CD4-positive, alpha-beta T cell treated with Interleukin-15 for 4 hours (primary cell): ENCODE measurements around the gene APRT.
"Not testable (repeated sequence)": the region's sequence is repeated elsewhere in the genome, so short reads cannot be mapped to it uniquely, and the experiment has no call there.

Experiments used
- DNase-seq: peaks from one replicate; pipeline ENCODE4 v3.0.0-alpha.2; 2020; ENCODE audit warnings: low spot score

APRT gene

DNA sequence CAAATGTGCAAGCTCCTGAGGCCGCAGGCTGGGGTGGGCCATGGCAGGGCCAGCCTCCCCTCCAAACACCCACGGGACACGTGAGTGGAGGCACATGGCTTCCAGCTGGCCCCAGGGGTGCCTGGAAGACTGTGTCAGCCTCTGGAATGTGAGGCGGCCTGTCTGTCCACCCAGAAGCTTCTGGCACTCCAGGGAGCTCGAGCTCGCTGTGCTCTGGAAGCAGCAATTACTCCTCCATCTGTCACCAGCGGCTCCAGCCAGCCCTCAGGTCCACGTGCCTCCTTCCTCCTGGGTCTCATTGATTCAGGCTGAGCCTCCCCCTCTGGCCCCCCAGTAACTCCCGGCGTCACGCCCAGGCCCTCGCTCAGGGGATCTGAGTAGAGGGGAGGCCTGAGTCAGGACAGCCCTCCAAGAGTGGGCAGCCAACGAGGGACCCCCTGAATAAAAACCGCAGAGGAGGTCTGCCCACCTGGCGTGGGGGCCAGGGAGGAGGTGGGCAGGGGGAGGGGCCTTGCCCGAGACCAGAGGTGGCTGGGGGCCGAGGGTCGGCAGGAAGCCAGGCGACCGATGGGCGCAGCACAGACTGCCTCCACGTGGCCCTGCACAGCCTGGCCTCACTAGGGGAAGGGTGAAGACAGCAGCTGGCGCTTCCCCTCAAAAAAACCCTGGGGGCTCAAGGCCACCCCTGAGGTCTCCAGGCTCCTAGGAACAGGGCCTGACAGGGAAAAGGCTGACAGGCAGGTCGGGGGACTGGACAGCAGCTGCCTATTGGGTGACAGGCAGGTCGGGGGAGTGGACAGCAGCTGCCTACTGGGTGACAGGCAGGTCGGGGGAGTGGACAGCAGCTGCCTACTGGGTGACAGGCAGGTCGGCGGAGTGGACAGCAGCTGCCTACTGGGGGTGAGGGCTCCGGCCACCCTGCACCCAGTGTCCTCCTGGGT is 38.6 kb downstream of the APRT start:
- no peak for DNase-seq

DNA sequence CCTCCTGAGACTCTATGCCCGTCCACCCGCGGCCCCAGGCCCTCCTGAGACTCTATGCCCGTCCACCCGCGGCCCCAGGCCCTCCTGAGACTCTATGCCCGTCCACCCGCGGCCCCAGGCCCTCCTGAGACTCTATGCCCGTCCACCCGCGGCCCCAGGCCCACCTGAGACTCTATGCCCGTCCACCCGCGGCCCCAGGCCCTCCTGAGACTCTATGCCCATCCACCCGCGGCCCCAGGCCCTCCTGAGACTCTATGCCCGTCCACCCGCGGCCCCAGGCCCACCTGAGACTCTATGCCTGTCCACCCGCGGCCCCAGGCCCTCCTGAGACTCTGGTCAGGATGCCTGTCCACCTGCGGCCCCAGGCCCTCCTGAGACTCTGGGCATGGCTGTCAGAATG is 39.9 kb downstream of the APRT start:
- not testable (repeated sequence) for DNase-seq

GRCh38 chr16:88771294-88771772 is 40.4 kb downstream of the APRT start:
- no peak for DNase-seq

GRCh38 chr16:88770461-88771293 is 41.1 kb downstream of the APRT start:
- DNase-seq, result no peak

DNA sequence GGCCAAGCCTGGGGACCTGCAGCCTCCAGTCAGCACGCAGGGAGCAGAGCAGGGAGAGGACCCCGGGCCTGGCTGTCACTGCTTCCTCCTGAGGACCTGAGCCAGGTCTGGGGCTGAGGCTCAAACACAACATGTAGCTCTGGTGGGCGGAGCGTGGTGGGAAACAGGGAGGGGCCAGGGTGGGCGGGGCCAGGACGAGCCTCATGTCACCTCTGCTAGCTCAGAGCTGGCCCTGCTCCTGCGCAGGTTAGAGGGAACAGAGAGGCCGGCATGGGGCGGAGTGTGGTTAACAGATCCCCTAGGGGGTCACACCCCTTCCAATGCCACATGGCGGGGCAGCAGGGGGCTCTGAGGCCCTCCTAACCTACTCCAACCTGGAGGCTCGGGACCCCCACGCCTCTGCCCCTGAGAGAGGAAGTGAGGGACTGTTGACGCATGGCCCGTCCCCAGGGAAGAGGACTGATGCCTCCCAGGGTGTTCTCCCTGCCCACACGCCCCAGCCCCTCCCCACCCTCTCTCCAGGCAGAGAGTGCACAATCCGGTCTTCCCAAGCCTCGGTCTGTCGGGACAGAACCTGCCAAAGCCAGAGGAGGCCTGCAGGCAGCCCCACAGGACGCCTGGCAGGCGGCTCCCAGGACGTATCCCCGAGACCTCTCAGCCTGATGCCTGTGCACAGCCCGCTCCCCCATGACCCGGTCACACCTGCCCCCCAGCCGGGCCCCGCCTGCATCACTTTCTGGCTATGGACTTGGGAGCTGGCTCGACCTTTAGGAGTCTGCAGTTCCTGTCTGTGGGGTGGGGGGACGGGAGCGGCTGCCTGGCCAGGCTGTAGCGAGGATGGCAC is 41.9 kb downstream of the APRT start:
- DNase-seq, result no peak

DNA sequence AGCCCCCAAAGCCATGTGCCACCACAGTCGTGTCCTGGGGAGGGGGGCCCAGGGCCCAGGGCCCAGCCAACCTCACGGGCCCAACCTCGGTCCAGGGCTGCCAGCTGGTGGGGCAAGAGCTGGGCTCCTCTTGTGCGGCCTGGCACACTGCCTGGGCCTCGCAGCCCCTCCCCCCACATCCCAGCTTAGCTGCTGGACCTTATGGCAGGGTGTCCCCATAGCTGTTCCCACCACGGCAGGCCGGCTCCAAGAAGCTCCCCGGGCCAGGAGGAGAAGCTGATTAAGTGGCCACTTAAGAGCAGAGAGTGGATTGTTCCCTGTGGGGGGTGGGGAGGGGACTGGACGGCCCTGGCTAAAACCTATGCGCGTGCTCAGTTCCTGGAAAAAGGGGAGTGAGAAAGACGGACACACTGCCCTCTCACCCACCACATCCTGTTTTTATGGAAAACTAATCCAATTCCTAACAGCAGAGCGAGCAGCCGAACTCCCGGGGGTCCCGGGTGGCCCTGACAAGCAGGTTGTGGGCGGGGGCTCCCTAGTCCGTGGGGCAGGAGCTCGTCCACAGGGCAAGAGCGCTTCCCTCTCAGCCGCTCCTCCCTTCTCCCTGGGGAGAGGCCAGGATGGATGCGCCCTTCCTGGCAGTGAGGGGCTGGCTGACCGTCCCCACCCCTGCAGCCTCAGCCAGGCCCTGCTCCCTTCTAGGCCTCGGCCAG is 43.5 kb downstream of the APRT start:
- no peak for DNase-seq

GRCh38 chr16:88767546-88768070 is 44.1 kb downstream of the APRT start:
- DNase-seq, result no peak

- DNase-seq, result no peak
Observed at GRCh38 chr16:88766975-88767374, 44.8 kb downstream of the APRT start.

DNA sequence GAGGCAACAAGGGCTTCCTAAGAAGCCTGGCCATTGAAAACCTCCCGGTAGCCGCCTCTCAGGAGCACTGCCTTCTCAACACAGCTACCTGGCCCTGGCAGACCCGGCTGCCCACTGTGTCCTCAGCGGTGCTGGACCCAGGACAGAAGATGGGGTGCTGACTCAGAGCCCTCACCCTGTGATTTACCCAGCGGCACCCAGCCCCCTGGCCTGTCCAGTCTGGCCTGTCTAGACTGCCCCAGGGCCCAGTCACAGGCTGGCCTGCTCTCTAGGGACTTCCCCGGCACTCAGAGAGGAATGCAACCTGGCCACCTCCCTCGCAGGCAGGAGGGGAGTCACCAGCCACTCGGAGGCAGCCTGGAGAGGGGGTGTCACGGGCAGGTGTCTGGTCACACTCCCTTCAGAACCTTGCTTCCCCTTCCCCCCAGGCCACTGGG is 46.8 kb downstream of the APRT start:
- no peak for DNase-seq

- no peak for DNase-seq
Observed at GRCh38 chr16:88764080-88764479, 47.6 kb downstream of the APRT start.

DNA sequence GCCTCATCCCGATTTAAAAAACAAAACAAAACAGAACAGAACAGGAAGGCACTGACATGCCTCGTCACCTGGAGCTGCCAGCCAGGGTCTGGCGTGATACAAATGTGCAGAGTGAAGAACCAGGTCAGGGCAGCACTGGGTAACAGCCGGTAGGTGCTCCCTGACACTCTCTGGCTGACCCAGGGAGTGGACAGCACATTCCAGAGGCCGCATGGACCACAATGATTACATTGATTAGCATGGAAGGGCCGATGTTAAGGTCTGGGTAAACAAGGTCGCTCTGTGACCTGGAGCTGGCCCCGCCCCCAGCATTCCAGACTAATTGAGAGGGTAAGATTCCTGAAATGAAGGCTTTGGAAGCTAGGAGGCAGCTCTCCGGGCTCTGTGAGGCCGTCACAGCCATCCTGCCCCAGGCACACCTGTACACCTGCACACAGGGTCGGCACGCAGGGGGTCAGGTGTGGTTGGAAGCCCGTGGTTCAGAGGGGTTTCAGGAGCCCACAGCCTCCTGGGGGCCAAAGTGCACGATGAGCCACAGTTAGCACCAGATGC is 48.1 kb downstream of the APRT start:
- no peak for DNase-seq

- no peak for DNase-seq
Observed at GRCh38 chr16:88762941-88763340, 48.8 kb downstream of the APRT start.

DNA sequence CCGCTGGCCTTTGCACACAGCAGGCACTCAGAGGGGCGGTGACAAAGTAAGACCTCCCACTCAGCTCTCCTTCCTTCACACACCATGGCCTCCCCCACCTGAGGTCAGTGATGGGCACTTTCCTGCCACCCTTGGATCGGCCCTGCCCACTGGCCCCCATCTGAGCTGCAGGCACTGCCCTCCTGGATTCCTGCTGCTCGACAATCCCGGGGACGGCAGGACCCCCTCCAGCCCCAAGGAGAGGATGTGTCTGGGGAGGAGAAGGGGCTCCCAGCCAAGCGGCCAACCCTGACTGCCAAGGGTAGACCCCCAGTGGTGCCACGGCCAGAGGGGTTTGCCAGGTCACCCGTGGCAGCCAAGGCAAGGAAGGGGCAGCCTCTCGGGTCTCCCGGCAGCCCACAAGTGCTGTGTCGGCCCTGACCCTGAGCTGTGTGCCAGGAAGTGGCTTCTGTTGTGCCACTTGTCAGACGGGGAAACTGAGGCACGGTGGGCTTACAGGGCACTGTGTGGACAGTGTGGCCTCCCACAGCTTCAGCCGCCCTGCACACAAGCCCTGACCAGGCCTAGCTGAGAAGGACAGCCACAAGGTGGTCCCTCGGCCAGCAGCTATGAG is 49.4 kb downstream of the APRT start:
- no peak for DNase-seq

DNA sequence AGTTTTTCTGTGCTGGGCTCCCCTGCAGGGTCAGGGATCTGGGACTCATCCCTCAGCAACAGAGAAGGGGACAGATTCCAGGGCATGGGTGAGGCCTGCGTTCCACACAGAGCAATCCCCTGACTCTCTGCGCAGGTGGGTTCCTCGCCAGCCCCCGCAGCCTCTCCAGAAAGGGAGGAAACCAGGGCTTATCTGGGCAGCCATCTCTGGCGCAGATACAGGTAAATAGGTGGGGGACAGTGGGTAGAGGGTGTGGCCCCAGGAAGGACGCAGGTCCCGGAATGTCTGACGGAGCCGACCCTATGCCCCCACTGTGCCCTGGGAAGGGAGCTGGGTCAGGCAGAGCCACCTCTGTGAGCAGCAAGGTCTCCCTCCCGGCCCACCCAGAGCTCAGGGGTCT is 49.9 kb downstream of the APRT start:
- no peak for DNase-seq

- no peak for DNase-seq
Observed at GRCh38 chr16:88761143-88761534, 50.6 kb downstream of the APRT start.

DNA sequence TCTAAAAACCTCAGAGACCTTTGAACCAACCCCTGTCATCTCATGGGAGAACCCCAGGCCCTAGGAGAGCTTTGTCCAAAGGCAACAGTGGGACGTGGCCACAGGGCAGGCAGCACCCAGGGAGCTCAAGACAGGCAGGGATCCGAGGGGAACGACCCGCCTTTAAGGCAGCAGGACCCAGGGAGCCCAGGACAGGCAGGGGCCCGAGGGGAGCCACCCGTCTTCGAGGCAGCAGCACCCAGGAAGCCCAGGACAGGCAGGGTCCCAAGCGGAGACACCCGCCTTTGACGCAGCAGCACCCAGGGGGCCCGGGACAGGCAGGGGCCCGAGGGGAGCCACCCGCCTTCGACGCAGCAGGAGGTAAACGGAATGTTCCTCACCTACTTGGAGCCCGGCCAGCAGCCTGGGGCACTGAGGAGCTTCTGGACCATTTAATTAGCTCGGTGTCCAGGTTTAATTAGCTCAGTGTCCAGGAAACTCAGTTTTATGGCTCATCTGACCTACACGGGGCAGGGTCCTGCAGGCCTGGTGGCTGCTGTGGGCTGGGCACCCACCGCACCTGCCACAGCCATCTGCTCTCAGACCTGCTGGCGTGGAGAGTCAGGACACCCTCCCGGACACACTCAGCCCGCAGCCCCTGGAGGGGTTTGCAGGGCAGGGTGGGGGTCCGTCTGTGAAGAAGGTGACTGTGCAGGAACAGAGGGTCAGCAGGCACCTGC is 51.1 kb downstream of the APRT start:
- DNase-seq, result no peak

DNA sequence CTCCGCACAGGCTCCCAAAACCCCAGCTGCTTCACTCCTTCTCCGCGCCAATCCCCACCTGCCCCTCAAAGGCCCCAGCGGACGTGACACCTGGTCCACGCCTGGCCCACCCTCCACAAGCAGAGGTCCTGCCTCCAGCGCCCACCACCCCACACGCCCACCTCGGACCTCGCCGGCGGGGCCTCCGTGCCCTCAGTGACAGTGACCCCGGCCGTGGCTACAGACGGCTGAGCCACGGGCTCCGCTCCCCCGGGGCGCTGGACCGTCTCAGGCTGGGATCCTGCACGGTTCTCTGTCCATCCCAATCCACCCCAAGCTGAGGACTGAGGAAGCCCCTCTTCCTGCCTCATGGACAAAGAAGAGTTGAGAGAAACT is 51.8 kb downstream of the APRT start:
- no peak for DNase-seq
